GM12873 (cell line): Measurements from ENCODE around the gene MYO15B.

Experiments
- TF ChIP-seq, protein P1 (sequence below): IDR thresholded peaks from 2 replicates; pipeline ENCODE4 v1.5.1; 2012; ENCODE audit warnings: low read depth, mild to moderate bottlenecking, moderate library complexity, low read length, control low read depth; ENCODE audit not compliant: insufficient read depth; ENCODE audit errors: missing control alignments

MYO15B gene

DNA sequence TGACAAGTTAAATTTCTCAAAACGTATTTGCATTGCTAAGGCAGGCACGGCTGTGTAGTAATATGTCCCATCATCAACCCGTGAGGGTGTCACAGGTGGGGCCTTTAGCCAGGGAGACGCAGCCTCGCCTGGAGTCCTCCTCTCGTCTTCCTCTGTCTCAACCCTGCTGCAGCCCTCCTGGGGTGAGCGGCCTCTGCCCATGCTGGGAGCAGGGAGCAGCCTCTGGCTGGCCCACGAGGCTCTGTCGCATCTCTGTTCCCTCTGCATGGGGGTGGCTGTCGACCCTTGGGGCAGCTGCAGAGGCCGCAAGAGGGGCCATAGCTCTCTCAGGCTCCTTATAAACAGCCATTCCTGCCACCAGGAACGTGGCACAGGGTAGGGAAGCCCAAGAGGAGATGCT lies 44.8 kb downstream of the MYO15B start:
- TF ChIP-seq, protein P1, sequence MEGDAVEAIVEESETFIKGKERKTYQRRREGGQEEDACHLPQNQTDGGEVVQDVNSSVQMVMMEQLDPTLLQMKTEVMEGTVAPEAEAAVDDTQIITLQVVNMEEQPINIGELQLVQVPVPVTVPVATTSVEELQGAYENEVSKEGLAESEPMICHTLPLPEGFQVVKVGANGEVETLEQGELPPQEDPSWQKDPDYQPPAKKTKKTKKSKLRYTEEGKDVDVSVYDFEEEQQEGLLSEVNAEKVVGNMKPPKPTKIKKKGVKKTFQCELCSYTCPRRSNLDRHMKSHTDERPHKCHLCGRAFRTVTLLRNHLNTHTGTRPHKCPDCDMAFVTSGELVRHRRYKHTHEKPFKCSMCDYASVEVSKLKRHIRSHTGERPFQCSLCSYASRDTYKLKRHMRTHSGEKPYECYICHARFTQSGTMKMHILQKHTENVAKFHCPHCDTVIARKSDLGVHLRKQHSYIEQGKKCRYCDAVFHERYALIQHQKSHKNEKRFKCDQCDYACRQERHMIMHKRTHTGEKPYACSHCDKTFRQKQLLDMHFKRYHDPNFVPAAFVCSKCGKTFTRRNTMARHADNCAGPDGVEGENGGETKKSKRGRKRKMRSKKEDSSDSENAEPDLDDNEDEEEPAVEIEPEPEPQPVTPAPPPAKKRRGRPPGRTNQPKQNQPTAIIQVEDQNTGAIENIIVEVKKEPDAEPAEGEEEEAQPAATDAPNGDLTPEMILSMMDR, result no peak

DNA sequence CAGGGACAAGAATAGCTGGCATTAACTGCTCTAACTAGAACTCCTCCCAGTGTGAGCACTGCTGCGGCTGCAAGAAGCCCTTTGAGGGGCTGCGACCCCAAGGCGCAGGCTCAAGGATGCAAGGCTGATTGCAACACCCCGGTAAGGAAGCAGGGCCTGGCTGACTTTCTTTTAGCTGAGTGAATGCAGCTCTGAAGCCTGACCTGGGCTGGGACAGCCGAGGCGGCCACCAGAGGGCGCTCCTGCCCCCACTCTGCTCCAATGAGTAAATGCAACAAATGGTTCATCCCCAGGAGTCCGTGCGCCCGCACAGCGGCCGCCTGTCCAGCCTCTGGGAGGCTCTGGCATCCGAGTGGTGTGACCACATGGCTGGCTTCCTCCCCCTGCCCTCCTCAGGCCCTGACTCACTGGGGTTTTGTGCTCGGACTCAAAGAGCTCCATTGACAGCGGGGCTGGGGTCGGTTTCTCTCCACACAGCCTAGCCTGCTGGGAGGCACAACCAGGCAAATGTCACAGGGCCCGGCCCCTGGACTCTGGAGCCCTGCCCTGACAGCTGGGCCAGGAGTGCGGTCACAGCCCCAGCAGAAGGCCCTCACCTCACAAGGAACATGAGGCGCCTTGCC lies 45.4 kb downstream of the MYO15B start, which contains the start of gene SMIM5:
TSS of gene SMIM5 (plus strand) at position 572 of the 623 bp plus-strand sequence. CDS start 6,768 bp downstream, outside the sequence.
- TF ChIP-seq, protein P1, result peak; percentile 98

- TF ChIP-seq, protein P1, result peak; percentile 71
These were observed 46.1 kb downstream of the MYO15B start for GRCh38 chr17:75633486-75634375.

DNA sequence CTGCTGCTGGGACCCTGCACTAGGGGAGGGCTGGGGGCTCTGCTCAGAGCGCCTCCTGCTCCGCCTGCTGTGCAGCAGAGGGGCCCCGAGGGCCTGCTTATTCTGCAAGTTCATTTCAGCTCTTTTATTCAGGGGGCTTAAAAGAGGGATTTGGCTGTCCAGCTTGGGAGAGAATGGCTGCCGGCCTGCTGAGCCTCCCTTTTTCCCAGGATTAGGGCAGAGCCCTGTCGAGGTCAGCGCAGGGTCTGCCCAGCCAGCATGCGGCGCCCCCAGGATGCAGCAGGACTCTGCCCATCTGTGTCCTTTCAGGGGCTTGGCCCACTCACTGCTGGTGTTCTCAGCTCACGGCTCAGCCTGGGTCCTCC lies 46.8 kb downstream of the MYO15B start:
- TF ChIP-seq, protein P1, result no peak

GRCh38 chr17:75634754-75635609 lies 47.4 kb downstream of the MYO15B start:
- TF ChIP-seq, protein P1, result no peak

DNA sequence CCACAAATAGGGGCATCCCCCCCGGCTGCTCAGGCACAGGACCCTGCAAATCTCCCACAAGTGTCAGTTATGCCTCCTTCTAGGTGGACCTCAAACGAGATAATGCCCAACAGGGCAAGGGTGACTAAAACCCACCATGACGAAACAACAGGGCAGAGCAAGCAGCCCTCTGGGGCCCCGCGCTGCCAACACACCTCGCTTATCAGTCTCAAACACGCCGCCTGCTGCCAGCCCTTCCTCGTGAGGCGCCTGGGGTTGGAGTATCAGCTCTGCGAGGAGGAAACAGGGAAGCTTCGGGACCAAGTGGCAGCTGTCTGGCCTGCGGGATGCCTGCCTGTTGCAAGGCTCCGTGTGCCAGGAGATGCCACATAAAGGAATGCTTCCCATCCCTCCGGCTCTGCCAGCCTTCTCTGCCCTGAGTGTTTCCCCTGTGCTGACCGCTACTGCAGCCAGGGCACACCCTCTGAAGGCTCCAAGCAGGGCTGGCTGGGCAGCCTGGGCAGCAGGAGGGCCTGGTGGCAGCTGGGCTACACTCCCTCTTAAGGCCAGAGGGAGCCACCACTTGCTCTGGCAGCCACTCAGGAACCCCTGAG lies 48.1 kb downstream of the MYO15B start:
- TF ChIP-seq, protein P1, result no peak
